PFSK-1 (cell line): ENCODE data around the gene SST.

ENCODE experiments used
- FOXP2 ChIP-seq: optimal IDR thresholded peaks from 2 replicates; pipeline ENCODE3; 2011; ENCODE audit warnings: borderline replicate concordance, control low read depth, inconsistent platforms; ENCODE audit not compliant: insufficient read depth; ENCODE audit errors: extremely low read length, extremely low read depth
- POLR2AphosphoS5 ChIP-seq: IDR thresholded peaks from 2 replicates; pipeline ENCODE4 v1.6.1; 2012; ENCODE audit warnings: low read depth, mild to moderate bottlenecking, control low read depth, low read length, moderate library complexity
- REST ChIP-seq, 2 experiments: IDR thresholded peaks; 2 replicates each; pipeline versions ENCODE4 v1.6.1 to v1.8.0; 2011 to 2012; ENCODE audit warnings: low read depth in 2 of 2, low read length in 2 of 2, control low read depth in 1 of 2, inconsistent platforms in 1 of 2, mild to moderate bottlenecking in 1 of 2, moderate library complexity in 1 of 2; ENCODE audit not compliant: insufficient read depth in 1 of 2
- SIN3A ChIP-seq: IDR thresholded peaks from 2 replicates; pipeline ENCODE4 v1.6.1; 2012; ENCODE audit warnings: mild to moderate bottlenecking, low read length, moderate library complexity, borderline replicate concordance; ENCODE audit not compliant: insufficient read depth
- TAF1 ChIP-seq: IDR thresholded peaks from 2 replicates; pipeline ENCODE4 v1.6.1; 2012; ENCODE audit warnings: low read length, control low read depth, borderline replicate concordance; ENCODE audit not compliant: insufficient read depth

- TF ChIP-seq REST (IDR thresholded peaks at IDR 0.05; ENCODE audit: insufficient read depth in 1 of 2, low read depth in 2 of 2, low read length in 2 of 2): no peak
- no peak for TF ChIP-seq POLR2AphosphoS5
- no peak for TF ChIP-seq TAF1
- no peak for TF ChIP-seq SIN3A
- TF ChIP-seq FOXP2: no peak
Measured at GRCh38 chr3:187678726-187679268, 8.6 kb upstream of the SST start.
